HepG2 (cell line): ENCODE data around the gene C2orf92. TPM values are rescaled to one million over a fixed set of nuclear protein-coding genes. Genes with fewer than 3 reads are reported as not detected.

ENCODE experiments used
- ARID5B ChIP-seq: IDR thresholded peaks from 2 replicates; pipeline ENCODE4 v1.4.0; 2020; ENCODE audit warnings: mild to moderate bottlenecking, missing genetic modification reagents
- DNMT1 ChIP-seq: sonication (generic); formaldehyde crosslinking; IDR thresholded peaks from 2 replicates; pipeline ENCODE4 v1.5.1; 2020; ENCODE audit warnings: mild to moderate bottlenecking, missing genetic modification reagents
- HDAC1 ChIP-seq: sonication (generic); formaldehyde crosslinking; IDR thresholded peaks from 2 replicates; pipeline ENCODE4 v1.5.1; 2020; ENCODE audit warnings: mild to moderate bottlenecking, missing genetic modification reagents
- KDM4B ChIP-seq: sonication (generic); formaldehyde crosslinking; IDR thresholded peaks from 2 replicates; pipeline ENCODE4 v1.4.0; 2020; ENCODE audit warnings: missing genetic modification reagents
- MED1 ChIP-seq: sonication (generic); formaldehyde crosslinking; IDR thresholded peaks from 2 replicates; pipeline ENCODE4 v1.4.0; 2020; ENCODE audit warnings: missing genetic modification reagents
- MIXL1 ChIP-seq: IDR thresholded peaks from 2 replicates; pipeline ENCODE4 v1.6.1; 2016
- NFE2 ChIP-seq: sonication (generic); formaldehyde crosslinking; IDR thresholded peaks from 2 replicates; pipeline ENCODE4 v1.4.0; 2020; ENCODE audit warnings: missing genetic modification reagents
- NRL ChIP-seq: sonication (generic); formaldehyde crosslinking; IDR thresholded peaks from 2 replicates; pipeline ENCODE4 v1.5.0; 2020; ENCODE audit warnings: missing genetic modification reagents, mild to moderate bottlenecking, moderate library complexity, borderline replicate concordance
- RNF2 ChIP-seq: fragments of 450-650 bp; conservative IDR thresholded peaks from 2 replicates; pipeline ENCODE4 v1.6.1; 2016; ENCODE audit warnings: low read depth
- TFDP2 ChIP-seq: sonication (generic); formaldehyde crosslinking; IDR thresholded peaks from 2 replicates; pipeline ENCODE4 v1.4.0; 2020; ENCODE audit warnings: missing genetic modification reagents
- ZFX ChIP-seq: sonication (generic); formaldehyde crosslinking; IDR thresholded peaks from 2 replicates; pipeline ENCODE4 v1.4.0; 2020; ENCODE audit warnings: mild to moderate bottlenecking, low read depth, missing genetic modification reagents, moderate library complexity
- ZMAT3 ChIP-seq: sonication (generic); formaldehyde crosslinking; conservative IDR thresholded peaks from 2 replicates; pipeline ENCODE4 v1.7.0; 2021; ENCODE audit warnings: missing genetic modification reagents
- ZNF318 ChIP-seq: sonication (generic); formaldehyde crosslinking; IDR thresholded peaks from 2 replicates; pipeline ENCODE4 v1.4.0; 2020; ENCODE audit warnings: mild to moderate bottlenecking, missing genetic modification reagents
- ZNF550 ChIP-seq: sonication (generic); formaldehyde crosslinking; IDR thresholded peaks from 2 replicates; pipeline ENCODE4 v1.4.0; 2020; ENCODE audit warnings: mild to moderate bottlenecking, missing genetic modification reagents, borderline replicate concordance
- ZSCAN5A ChIP-seq: sonication (generic); formaldehyde crosslinking; IDR thresholded peaks from 2 replicates; pipeline ENCODE4 v1.8.0; 2022; ENCODE audit warnings: mild to moderate bottlenecking, missing genetic modification reagents, borderline replicate concordance
- polyA plus RNA-seq, 8 experiments: library from polyadenylated mRNA; depleted of rRNA in 3 of 8; stranded (reverse) in 7 of 8; unstranded in 1 of 8; fragments of >200 nt; fragmentation: Illumina TruSeq in 4 of 8; extraction: Trizol in 4 of 8; gene quantifications; 2 replicates each; pipeline versions ENCODE4 v1.2.1 to v1.2.3, GENCODE V29; 2011 to 2016; ENCODE audit warnings: low read depth in 4 of 8, missing spikeins in 1 of 8, mixed read lengths in 1 of 8; ENCODE audit not compliant: insufficient read depth in 1 of 8
- total RNA-seq, 5 experiments: library from RNA; depleted of rRNA; stranded (reverse); fragments of >200 nt; fragmentation: Illumina TruSeq; extraction: Trizol; gene quantifications; 2 replicates each; pipeline ENCODE4 v1.2.3, GENCODE V29; 2016; ENCODE audit warnings: low read depth in 1 of 5

Gene C2orf92
- total and polyA plus RNA-seq, 2 of the 13 experiments (the other 11 are each of a cell fraction or from before 2014, with no cell fraction given) = 4.9 to 5.0 TPM

- TF ChIP-seq ZNF318 (CRISPR knock-in tag) (no peak), KDM4B (CRISPR knock-in tag) (no peak), DNMT1 (CRISPR knock-in tag) (no peak), MED1 (CRISPR knock-in tag) (no peak), NRL (CRISPR knock-in tag) (no peak), ZSCAN5A (CRISPR knock-in tag) (no peak), TFDP2 (CRISPR knock-in tag) (peak; percentile 55; the same call in 1 of the 2 replicates), ARID5B (CRISPR knock-in tag) (peak; percentile 24; the same call in 1 of the 2 replicates), HDAC1 (CRISPR knock-in tag) (no peak), ZFX (CRISPR knock-in tag) (peak; percentile 49; the same call in 1 of the 2 replicates), NFE2 (no peak), MIXL1 (CRISPR knock-in tag) (no peak), ZMAT3 (no peak), RNF2 (peak; percentile 59; the same call in 1 of the 2 replicates), ZNF550 (CRISPR knock-in tag) (no peak)
Measured at GRCh38 chr2:97699765-97700444, 30.4 kb downstream of the C2orf92 start (continued).
